Immature natural killer cell (primary cell): ENCODE measurements around the gene SMAD5. TPM values are rescaled to one million over a fixed set of nuclear protein-coding genes. Genes with fewer than 3 reads are reported as not detected.

ENCODE experiments used
- DNase-seq, 3 donors: peaks; one replicate each; pipeline ENCODE4 v3.0.0; 2022; ENCODE audit warnings: mixed read lengths in 1 of 3
- H3K27ac Mint-ChIP-seq, 6 donors: one replicate each; pipeline ENCODE4 v1.8.0; 2020; ENCODE audit warnings: mixed read lengths in 6 of 6, mild to moderate bottlenecking in 5 of 6, inconsistent platforms in 4 of 6, moderate library complexity in 3 of 6
- H3K27me3 Mint-ChIP-seq, 3 donors: one replicate each; pipeline ENCODE4 v1.8.0; 2020 to 2021; ENCODE audit warnings: low read depth in 3 of 3, mild to moderate bottlenecking in 3 of 3, mixed read lengths in 3 of 3, moderate library complexity in 3 of 3, inconsistent platforms in 1 of 3
- H3K36me3 Mint-ChIP-seq, 3 donors: one replicate each; pipeline ENCODE4 v1.8.0; 2020; ENCODE audit warnings: mixed read lengths in 3 of 3, inconsistent platforms in 2 of 3, mild to moderate bottlenecking in 2 of 3
- H3K4me1 Mint-ChIP-seq, 2 donors: one replicate each; pipeline ENCODE4 v1.8.0; 2020; ENCODE audit warnings: inconsistent platforms in 2 of 2, mild to moderate bottlenecking in 2 of 2, mixed read lengths in 2 of 2, moderate library complexity in 1 of 2
- H3K4me3 Mint-ChIP-seq, 5 donors: one replicate each; pipeline ENCODE4 v1.8.0; 2020; ENCODE audit warnings: mild to moderate bottlenecking in 5 of 5, mixed read lengths in 5 of 5, inconsistent platforms in 3 of 5, moderate library complexity in 3 of 5
- H3K9me3 Mint-ChIP-seq, 6 donors: one replicate each; pipeline ENCODE4 v1.8.0; 2020; ENCODE audit warnings: mild to moderate bottlenecking in 6 of 6, mixed read lengths in 6 of 6, inconsistent platforms in 4 of 6, moderate library complexity in 3 of 6
- polyA plus RNA-seq, 3 donors: library from polyadenylated mRNA; unstranded; fragments of 300-500 nt; fragmentation: Illumina TruSeq; gene quantifications; one replicate each; pipeline ENCODE4 v1.2.3, GENCODE V29; 2021

Gene SMAD5
- polyA plus RNA-seq, 3 donors from 2014 or later = 23.9 to 37.8 (median 32.5) TPM

DNA sequence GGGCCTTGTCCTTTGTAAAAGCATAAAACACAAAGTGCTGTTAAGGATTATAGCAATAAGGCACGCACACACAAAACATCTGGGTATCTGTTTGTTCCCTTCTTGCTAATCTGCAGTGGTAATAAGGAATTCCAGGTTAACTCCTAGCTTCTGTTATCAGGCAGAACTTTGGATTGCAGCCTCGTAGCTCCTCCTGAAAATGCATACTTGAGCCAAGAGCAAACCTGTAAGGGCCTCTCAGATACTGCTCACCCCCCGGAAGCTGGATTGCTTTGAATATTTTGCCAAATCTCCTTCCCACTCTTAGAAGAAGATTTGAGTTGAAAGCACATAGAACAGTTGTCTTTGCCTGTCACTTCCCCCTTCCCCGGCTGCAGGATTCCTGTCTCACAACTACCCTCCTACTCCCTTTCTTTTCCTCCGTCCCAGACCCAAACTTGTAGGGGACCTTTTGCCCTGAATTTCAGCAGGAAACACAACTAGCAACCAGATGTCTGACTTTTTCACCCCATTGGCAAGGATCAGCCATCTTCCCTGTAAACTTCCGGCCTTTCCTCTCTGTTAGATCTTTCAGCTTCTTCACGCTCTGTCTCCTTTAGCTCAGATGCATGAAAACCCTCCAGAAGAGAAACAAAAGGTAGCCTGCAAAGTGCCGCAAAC, 28.2 kb upstream of the SMAD5 start:
- H3K4me1 Mint-ChIP-seq = no peaks in the 10 kb centered on the region

DNA sequence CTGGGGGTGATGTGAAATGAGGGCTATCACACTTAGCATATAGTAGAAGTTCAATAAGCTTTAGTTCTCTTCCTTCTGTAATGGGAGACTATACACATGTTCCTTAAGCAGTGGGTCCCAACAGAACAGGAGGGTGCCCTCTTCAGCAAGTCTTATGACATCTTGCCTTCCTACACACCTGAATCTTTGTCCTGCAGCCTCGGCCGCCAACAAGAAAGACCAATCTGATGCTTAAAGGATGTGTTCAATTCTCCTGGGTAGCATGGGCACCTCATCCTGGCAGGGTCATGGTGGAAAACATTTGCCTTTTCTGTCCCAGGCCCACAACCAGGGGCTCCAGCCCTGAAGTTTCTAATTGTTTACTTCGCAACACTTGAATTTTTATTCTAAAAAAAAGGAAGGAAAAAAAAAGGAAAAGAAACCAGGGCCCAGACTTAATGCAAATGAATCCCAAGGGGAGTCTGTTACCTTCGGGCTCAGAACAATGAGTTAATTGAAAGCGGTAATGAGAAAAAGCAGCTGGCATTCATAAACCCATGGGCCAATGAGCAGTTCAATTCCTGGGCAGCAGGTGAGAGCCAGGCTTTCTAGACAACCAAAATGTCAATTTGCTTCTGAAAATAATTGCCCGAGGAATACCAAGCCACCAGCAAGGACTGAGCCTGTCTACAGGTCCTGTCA, 26.2 kb upstream of the SMAD5 start:
- Mint-ChIP-seq H3K36me3 (no peaks in the 10 kb centered on the region), H3K27me3 (peaks cover 0 to 4% (median 0%) of the 10 kb centered on the region in 3 donors), H3K9me3 (no peaks in the 10 kb centered on the region), H3K4me1 (no peaks in the 10 kb centered on the region), H3K27ac (no peak overlapping the region), H3K4me3 (no peak overlapping the region)
- DNase-seq = no peak

More for the DNA sequence above, 28.2 kb upstream of the SMAD5 start:
- Mint-ChIP-seq H3K27ac (no peak overlapping the region), H3K27me3 (peaks cover 0 to 2% (median 2%) of the 10 kb centered on the region in 3 donors), H3K9me3 (no peaks in the 10 kb centered on the region), H3K36me3 (no peaks in the 10 kb centered on the region), H3K4me3 (no peak overlapping the region)
- no peak for DNase-seq

DNA sequence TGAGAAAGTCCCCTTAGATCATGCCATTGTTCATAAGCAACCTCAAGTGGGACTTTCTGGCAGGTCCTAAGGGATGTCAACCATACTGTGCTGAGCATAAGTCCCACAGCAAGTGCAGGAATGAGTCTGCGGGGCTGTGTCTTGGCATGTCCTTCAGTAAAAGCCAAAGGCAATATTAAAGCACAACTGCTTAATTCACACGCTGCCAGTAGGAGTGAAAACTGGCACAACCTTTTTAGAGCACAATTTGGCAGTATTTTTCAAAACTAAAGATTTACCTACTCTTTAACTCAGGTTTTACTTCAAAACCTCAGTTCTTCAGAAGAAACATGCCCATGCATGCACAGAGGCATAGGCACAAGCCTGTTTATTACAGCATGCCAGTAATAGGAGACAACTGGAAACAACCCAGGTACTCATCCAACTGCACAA, 24.4 kb upstream of the SMAD5 start:
- Mint-ChIP-seq H3K36me3 (no peaks in the 10 kb centered on the region), H3K27ac (no peak overlapping the region), H3K4me3 (no peak overlapping the region), H3K9me3 (no peaks in the 10 kb centered on the region), H3K27me3 (peaks cover 0 to 4% (median 0%) of the 10 kb centered on the region in 3 donors), H3K4me1 (no peaks in the 10 kb centered on the region)
- no peak for DNase-seq

DNA sequence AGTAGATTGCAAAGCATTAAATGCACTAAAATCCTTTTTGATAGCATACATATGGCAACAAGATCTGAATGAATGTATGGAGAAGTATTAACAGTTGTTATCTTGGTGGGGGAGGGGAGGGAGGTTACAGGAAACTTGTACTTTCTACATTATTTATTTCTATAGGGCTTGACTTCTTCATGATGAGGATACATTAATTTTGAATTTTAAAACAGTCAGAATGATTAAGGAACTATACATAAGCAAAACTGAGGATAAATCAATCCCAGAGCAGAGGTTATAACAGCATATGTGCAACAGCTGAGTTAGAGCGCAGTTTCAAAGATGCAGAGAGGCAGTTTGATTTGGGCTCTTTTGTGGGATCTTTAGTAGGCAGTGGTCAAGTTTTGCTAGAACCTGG, 23.9 kb upstream of the SMAD5 start:
- Mint-ChIP-seq H3K36me3 (no peaks in the 10 kb centered on the region), H3K27me3 (peaks cover 0 to 4% (median 0%) of the 10 kb centered on the region in 3 donors), H3K4me1 (no peaks in the 10 kb centered on the region), H3K9me3 (no peaks in the 10 kb centered on the region), H3K27ac (no peak overlapping the region), H3K4me3 (no peak overlapping the region)
- no peak for DNase-seq

DNA sequence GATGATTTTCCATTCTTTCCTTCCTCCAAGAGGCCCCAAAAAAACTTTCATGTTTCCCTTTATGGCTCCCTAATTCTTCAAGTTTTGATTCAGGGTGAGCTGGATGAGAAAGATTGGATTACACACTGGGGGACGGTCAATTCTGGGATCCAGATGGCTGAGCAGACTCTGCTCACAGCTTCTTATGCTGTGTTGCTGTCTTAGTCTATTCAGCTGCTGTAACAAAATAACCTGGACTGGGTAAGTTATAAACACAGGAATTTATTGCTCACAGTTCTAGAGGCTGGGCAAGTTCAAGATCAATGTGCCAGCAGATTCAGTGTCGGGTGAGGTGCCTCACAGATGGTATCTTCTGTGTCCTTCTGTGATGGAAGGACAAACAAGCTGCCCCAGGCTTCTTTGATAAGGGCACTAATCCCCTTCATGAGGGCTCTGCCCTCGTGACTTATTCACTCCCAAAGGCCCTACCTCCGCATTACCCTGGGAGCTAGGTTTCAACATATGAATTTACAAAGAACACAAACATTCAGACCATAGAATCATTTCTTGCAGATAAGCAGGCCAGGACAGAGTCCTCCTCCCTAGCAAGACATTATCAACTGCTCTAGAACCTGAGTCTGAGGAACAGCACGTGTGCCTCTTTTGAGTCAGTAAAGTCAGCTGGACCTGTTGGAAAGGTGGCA, 23.1 kb upstream of the SMAD5 start:
- Mint-ChIP-seq H3K4me1 (no peaks in the 10 kb centered on the region), H3K27ac (no peak overlapping the region), H3K9me3 (no peaks in the 10 kb centered on the region), H3K4me3 (no peak overlapping the region), H3K27me3 (peaks cover 0 to 2% (median 0%) of the 10 kb centered on the region in 3 donors), H3K36me3 (no peaks in the 10 kb centered on the region)
- no peak for DNase-seq

DNA sequence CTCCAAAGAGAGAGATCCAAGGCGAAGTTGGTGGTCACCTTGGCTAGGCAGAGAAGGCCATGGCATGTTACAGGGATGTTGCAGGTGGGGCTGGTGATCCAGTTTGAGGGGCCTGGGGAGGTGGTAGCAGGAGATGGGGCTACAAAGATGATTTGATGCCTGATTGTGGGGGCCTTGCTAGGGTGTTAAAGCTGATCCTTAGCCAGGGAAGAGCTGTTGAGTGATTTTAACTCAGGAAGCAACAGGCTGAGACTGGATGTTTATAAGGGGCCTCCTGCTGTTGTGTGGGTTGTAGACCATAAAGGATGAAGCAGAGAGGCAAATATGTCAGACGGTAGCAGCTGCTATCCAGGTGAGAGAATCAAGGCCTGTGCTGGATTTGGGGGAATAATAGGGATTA, 19.0 kb upstream of the SMAD5 start:
- H3K27ac Mint-ChIP-seq = no peak overlapping the region
- no peak overlapping the region for H3K4me3 Mint-ChIP-seq
- H3K36me3 Mint-ChIP-seq = no peaks in the 10 kb centered on the region
- H3K9me3 Mint-ChIP-seq = no peaks in the 10 kb centered on the region
- H3K27me3 Mint-ChIP-seq = peaks cover 0 to 5% (median 3%) of the 10 kb centered on the region in 3 donors
- DNase-seq = no peak
- no peaks in the 10 kb centered on the region for H3K4me1 Mint-ChIP-seq

DNA sequence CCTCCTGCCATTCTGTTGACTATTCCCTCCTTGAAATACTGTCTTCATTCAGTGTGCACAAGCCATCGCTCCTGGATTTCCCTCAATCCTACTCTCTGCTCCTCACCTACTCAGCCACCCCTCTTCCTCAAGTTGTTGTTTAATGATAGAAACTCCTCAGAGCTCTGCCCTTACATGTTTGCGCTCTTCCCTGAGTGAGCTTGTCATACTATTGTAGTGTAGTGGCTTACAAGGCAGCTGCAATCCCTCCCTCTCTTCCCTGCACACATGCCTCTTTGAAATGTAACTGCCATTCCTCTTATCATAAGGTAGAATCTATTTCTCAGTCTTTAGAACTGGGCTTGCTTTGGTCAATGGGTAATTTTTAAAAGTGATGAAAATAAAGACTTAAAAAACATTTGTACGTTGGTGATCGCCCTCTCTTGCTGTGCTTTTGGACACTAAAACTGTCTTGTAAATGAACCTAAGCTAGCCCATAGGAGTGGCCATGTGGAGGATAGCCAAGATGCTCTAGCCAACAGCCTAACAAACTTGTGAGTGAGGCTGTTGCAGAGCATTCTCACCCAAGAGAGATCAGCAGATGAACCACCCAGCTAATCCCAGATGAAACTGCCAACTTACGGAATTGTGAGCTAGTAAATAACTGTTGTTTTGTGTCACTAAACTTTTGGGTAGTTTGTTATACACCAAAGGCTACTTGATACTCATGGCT, 18.1 kb upstream of the SMAD5 start:
- no peaks in the 10 kb centered on the region for H3K4me1 Mint-ChIP-seq
- no peaks in the 10 kb centered on the region for H3K9me3 Mint-ChIP-seq
- H3K36me3 Mint-ChIP-seq = no peaks in the 10 kb centered on the region
- no peak overlapping the region for H3K4me3 Mint-ChIP-seq
- no peak for DNase-seq
- no peak overlapping the region for H3K27ac Mint-ChIP-seq
- peaks cover 0 to 5% (median 3%) of the 10 kb centered on the region in 3 donors for H3K27me3 Mint-ChIP-seq

DNA sequence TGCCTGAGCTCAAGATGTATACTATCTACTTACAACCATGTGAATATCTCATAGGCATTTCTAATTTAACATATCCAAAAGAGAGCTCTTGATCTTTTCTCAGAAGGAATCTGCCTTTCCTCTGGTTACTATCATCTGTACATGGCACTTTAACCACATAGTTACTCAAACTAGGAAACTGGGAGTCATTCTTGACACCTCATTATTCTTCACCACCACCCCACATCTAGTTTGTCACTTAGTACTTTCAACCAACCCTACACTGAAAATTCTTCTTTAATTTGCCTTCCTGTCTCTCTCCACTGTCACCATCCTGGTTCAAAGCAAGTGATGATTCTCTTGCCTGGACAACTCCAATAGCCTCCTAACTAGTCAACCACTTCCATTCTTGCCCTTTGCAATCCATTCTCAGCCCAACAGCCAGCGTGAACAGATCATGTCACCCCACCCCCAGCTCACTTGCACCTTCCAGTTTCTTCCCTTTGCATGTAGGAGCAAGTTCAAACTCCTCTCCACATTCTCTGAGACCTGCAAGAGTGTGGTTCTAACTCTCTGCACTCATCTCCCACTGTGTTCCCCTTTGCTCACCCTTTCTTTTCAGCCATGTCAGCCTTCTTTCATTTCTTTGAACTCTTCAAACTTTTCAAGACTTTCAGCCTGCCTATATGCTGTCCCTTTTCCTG, 17.3 kb upstream of the SMAD5 start:
- Mint-ChIP-seq H3K9me3 (no peaks in the 10 kb centered on the region), H3K36me3 (no peaks in the 10 kb centered on the region), H3K4me3 (no peak overlapping the region), H3K4me1 (no peaks in the 10 kb centered on the region), H3K27ac (no peak overlapping the region), H3K27me3 (peaks cover 0 to 5% (median 2%) of the 10 kb centered on the region in 3 donors)
- DNase-seq = no peak

DNA sequence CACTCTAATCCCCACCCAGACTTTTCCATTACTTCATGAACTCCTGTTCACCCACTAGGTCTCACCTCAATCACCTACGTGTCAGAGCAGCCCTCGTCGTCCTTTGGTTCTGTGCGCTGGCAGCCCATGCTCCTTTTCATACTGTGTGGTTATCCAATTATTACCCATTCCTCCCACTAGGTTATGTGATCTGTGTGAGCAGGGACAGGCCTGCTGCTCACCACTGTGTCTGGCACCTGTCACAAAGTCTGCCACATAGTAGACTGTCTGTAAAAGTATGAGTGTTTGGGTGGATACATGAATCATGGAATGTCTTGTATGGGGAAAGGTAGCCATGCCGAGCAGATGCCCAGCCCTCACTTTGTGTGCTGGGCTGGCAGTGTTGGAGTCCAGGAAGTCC, 12.1 kb upstream of the SMAD5 start:
- Mint-ChIP-seq H3K4me1 (no peaks in the 10 kb centered on the region), H3K27me3 (peaks cover 3 to 12% (median 4%) of the 10 kb centered on the region in 3 donors), H3K36me3 (no peaks in the 10 kb centered on the region), H3K4me3 (no peak overlapping the region), H3K9me3 (no peaks in the 10 kb centered on the region), H3K27ac (no peak overlapping the region)
- DNase-seq = no peak

DNA sequence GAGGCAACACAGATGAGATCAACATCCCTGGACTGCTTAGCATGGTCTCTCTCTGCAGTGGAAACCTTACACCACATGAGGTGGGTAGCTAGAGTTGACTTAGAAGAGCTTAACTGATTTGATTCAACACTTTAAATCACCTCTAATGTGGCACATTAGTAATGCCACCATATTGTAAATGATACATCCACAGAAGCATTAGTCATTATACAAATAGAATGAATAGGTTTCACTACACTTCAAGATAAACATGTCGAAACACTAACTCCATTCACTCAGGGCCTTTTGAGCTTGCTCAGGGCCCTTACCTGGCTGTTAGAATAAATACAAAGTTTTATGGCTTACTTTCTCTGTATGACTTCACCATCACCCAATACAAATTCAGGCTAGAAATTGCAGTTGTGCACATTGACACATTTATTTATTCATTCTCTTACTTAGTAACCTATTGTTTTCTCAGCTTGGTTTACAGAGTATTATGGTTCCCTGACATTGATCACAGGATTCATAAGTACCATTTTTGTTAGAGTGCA, 9.3 kb upstream of the SMAD5 start:
- no peaks in the 10 kb centered on the region for H3K9me3 Mint-ChIP-seq
- no peak for DNase-seq
- peaks cover 5 to 22% (median 9%) of the 10 kb centered on the region in 3 donors for H3K27me3 Mint-ChIP-seq
- no peaks in the 10 kb centered on the region for H3K4me1 Mint-ChIP-seq
- H3K4me3 Mint-ChIP-seq = no peak overlapping the region
- H3K27ac Mint-ChIP-seq = no peak overlapping the region
- H3K36me3 Mint-ChIP-seq = no peaks in the 10 kb centered on the region

DNA sequence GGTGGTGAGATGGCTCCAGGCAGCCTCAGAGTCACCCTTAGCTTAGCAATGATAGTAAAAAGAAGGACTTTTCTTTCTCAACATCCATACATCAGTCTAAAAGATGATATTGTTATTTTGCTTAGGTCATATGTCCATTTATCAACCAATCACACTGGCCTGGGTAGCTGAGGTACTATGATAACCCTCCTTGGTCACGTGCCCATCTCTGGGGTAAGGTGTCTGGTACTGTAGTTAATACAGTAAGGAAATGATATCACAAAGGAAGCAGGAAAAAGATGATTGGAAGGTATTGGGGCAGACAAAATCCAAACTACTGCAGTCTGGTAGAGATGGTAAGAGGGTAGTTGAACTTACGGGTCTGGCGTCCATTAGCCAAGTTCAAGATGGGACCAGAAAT, 5.1 kb upstream of the SMAD5 start:
- Mint-ChIP-seq H3K4me3 (no peak overlapping the region), H3K27ac (no peak overlapping the region), H3K9me3 (no peaks in the 10 kb centered on the region), H3K36me3 (no peaks in the 10 kb centered on the region), H3K4me1 (peaks cover 3 to 11% of the 10 kb centered on the region in 2 donors), H3K27me3 (peaks cover 9 to 29% (median 19%) of the 10 kb centered on the region in 3 donors)
- no peak for DNase-seq

DNA sequence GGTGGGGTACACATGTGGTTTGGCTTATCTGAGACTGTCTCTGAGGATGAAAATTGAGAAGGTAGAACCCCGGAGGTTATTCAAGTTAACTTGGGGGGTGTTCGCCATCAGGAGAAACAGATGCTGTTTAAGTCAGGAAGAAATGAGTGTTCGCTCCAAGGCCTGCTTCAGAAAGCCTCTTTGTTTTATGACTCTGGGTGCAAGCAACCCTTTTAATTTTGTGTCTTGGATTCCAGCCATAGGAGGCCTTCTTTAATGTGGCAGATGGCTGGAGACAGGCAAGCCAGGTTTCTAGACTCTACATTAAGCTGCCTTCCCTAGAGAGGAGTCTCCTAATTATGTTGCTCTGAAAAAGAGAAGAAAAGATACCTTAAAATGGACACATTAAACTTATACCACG, 4.2 kb upstream of the SMAD5 start:
- Mint-ChIP-seq H3K9me3 (no peaks in the 10 kb centered on the region), H3K4me1 (peaks cover 4 to 15% of the 10 kb centered on the region in 2 donors), H3K27me3 (peaks cover 15 to 34% (median 25%) of the 10 kb centered on the region in 3 donors), H3K4me3 (no peak overlapping the region), H3K27ac (no peak overlapping the region), H3K36me3 (no peaks in the 10 kb centered on the region)
- DNase-seq = no peak

DNA sequence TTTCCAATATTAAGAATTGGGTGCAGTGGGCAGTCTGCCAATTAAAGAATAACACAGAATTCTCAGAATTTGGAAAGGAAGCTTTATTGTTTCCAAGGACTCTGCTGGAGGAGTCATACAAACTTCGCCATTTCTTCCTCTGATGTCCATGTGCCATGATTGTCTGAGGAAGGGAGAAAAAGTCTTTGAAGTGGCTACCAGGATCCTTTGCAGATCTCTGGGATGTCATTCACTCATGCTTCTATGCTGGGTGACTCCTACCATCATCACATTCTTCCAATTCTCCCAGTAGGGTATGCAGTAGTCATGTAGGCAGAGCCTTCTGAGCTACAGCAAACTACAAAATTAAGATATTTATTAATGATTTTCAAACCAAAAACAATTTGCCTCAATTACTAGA, 3.2 kb upstream of the SMAD5 start:
- DNase-seq = no peak
- H3K27ac Mint-ChIP-seq = no peak overlapping the region
- no peaks in the 10 kb centered on the region for H3K9me3 Mint-ChIP-seq
- H3K36me3 Mint-ChIP-seq = no peaks in the 10 kb centered on the region
- peaks cover 16 to 40% (median 28%) of the 10 kb centered on the region in 3 donors for H3K27me3 Mint-ChIP-seq
- H3K4me3 Mint-ChIP-seq = no peak overlapping the region
- H3K4me1 Mint-ChIP-seq = peaks cover 12 to 24% of the 10 kb centered on the region in 2 donors
